ENCODE measurements around the gene C18orf63.

DNA sequence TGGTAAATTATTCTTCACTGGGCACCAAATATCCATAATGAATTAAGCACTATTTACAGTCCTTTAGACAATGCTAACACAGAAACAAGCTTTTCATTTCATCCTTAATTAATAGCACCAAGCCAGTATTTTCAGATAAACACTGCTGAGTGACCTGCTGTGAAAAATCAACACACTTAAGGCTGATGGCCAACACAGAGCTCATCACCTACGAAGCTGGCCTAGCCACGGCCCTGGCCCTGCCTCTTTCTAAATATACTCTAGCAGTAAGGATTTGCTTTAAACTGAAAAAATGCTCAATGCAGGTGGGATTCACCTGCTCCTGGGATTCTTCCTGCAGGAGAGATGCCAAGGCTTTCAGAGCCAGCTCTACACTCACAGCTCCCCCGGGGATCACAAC lies 42.2 kb upstream of the C18orf63 start:
- no peak for TF ChIP-seq CTCF (IDR thresholded peaks at IDR 0.05)
- no peak for TF ChIP-seq POLR2A (IDR thresholded peaks at IDR 0.05; ENCODE audit: low read depth)
- TF ChIP-seq EP300 (IDR thresholded peaks at IDR 0.05), result no peak
